ENCODE results near the gene HS3ST4. TPM values are rescaled to one million over a fixed set of nuclear protein-coding genes. Genes with fewer than 3 reads are reported as not detected.

Gene HS3ST4
- total RNA-seq, 1 donor from 2014 or later, result not detected

DNA sequence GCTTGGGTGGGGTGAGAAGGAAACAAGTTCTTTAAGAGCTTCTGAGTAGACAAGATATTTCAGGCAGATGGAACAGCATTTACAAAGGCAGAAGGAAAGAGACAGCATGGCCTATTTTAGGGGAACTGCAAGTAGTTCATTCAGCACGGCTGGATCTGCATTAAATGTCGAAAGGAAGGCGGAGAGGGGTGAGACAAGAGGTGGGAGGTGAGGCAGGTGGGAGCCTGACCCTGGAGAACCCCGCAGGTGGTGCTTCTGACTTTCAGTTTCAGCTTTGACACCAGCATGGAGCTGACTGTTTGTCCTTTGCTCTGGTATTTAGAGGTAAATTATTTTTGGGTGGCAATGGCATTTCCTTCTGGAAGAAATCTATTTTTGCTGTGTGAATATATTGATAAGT is 194.8 kb downstream of the HS3ST4 start:
- ATAC-seq (no peak), DNase-seq (ENCODE audit: low spot score) (no peak)

GRCh38 chr16:25888868-25889267 is 197.1 kb downstream of the HS3ST4 start:
- no peak for ATAC-seq
- no peak for DNase-seq (ENCODE audit: low spot score)

DNA sequence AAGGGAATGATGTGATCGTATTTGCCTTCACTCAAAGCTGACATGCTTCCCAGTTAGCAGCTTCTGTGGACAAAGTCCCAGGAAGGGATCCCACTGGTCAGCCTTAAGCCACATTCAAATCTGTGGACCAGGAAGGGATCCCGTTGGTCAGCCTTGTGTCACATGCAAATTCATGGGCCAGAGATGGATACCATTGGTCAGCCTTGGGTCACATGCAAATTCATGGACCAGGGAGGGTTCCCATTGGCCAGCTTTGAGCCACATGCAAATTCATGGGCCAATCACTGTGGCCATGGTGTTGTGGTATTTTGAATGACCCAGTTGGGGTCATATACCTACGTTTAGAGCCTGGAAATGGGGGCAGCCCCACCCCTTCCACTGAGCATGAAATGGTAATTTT is 201.6 kb downstream of the HS3ST4 start:
- ATAC-seq, result no peak
- no peak for DNase-seq (ENCODE audit: low spot score)

- ATAC-seq (no peak), DNase-seq (ENCODE audit: low spot score) (no peak)
Observed at GRCh38 chr16:25894093-25894492, 202.3 kb downstream of the HS3ST4 start.

DNA sequence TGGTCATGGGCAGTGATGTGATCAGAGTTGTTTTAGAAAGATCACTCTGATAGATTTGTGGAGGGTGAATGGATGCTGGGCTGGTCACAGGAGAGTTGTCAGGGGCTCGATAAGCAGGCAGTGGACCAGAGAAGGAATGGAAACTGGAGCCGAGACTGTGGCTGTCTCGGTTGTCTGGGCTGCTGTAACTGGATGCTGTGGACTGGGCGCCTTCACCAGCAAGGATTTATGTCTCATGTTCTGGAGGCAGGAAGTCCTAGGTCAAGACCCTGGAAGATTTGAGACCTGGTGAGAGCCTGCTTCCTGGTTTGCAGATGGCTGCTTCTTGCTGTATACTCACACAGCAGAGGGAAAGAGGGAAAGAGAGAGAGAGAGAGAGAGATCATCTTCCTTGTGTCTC is 203.6 kb downstream of the HS3ST4 start:
- DNase-seq (ENCODE audit: low spot score) (no peak), ATAC-seq (no peak)

GRCh38 chr16:25896411-25896810 is 204.7 kb downstream of the HS3ST4 start:
- DNase-seq (ENCODE audit: low spot score), result no peak
- ATAC-seq, result no peak

DNA sequence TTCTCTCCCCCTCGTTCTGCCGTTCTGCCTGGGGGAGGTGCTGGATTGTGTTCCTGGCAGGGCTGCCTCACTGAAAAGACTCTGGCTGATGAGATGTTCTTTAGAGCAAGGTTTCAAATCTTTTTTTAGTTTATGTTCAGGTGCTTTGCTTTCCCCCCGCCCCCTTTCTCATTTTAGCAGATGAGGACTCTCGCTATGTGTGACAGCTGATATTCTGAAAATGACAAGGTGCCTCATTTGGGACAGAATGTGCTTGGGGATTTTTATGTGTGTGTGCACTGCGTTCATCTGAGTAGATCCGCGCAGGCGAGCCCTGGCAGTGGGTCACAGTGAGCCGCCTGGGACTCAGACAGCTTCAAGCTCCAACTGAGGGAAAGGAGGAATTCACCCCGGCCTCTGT is 205.9 kb downstream of the HS3ST4 start:
- DNase-seq (ENCODE audit: low spot score) (no peak), ATAC-seq (no peak)

DNA sequence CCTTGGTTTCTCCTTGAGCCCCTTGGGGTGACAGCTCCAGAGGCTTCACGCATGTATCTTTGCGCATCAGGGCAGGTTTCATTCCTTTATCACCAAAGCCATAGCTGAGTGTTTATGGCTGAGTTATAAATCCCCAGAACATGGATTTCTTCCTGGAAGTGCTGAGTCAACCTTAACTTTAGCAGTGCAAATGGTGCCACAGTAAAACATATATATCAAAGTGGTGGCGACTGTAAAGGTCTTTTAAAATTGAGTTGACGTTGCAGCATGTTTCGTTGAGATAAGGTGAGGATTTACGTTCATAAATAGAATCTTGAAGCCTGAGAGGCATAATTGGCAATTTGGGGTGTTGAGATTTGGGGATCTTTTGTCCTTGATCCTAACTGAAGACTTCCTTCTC is 214.1 kb downstream of the HS3ST4 start:
- DNase-seq (ENCODE audit: low spot score) (no peak), ATAC-seq (no peak)

DNA sequence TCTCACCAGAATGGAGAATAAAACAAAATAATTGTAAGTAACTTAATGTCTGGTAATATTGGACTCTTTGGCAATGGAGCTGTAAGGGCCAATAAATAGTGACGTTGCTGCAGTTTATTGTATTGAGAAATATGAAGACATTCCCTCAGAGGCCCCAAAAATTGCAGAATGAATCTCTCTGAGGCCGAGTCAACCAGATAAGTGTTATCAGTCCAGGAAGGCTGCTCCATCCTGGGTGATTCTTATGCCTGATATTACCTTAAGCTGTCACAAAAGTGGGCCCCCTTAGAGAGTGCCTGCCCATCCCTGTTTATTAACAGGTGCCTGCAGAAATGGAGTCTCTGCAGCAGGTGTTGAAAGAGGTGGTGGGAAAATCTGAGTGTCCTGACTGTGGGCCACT is 219.2 kb downstream of the HS3ST4 start:
- DNase-seq (ENCODE audit: low spot score), result no peak
- no peak for ATAC-seq

DNA sequence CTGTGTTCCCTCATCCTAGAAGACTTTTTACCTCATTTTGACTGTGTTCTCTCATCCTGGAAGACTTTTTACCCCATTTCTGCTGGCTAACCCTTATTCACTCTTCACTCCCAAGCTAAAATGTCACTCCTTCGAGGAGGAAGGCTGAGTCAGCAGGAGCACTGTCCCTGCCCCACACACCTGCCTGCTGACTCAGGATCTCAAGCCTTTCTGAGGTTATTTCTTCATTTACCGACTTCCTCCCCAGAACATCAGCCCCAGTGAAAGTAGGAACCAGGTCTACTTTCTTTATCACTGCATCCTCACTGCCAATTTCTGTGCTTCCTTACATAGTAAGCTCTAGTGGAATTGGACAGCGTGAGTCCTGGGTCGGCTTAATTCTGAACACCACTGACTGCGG is 220.6 kb downstream of the HS3ST4 start:
- no peak for DNase-seq (ENCODE audit: low spot score)

DNA sequence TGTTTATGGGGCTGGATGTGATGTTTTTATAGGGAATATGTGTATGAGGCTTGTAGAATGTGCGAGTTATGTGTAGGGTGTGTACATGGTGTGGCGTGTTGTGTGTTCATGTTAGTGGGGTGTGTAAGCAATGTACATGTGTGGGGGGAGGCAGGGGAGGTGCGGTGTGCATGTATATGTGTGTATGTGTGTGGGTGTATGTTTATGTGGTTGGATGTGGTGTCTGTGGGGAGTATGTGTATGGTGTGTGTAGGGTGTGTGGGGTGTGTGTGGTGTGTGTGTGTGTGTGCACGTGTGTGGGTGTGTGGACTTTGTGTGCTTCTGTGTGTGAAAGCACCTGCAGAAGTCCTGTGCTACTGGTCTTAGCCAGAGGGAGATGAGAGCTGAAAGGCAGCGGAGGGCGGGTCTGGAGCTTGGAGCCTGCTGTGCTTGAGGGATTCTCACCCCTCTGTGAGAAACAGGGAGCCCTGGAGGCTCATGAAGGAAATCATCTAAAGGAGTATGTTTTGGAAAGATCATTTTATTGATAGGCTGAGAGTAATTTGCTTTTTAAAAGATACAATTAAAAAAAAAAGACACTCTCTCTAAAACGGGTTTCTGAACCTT is 222.7 kb downstream of the HS3ST4 start:
- ATAC-seq (no peak), DNase-seq (ENCODE audit: low spot score) (no peak)

More for the DNA sequence above, 220.6 kb downstream of the HS3ST4 start:
- no peak for ATAC-seq

DNA sequence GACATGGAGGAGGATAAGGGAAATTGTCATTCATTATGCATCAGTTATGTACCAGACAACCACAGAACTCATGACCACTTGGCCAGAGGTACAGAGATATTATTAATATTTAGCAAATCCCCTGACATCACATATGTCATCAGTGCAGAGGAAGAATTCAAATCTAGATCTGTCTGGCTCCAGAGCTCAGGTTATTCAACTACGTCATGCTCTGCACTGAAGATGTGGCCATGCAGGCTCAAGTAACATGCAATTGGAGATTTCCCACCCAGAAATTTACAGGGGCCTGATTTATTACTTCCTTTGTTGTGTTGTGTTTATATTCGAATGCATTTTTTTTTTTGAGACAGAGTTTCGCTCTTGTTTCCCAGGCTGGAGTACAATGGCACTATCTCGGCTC is 224.3 kb downstream of the HS3ST4 start:
- DNase-seq (ENCODE audit: low spot score), result no peak

GRCh38 chr16:25922438-25922837 is 230.7 kb downstream of the HS3ST4 start:
- no peak for ATAC-seq
- no peak for DNase-seq (ENCODE audit: low spot score)

More for the DNA sequence above, 224.3 kb downstream of the HS3ST4 start:
- ATAC-seq, result no peak

DNA sequence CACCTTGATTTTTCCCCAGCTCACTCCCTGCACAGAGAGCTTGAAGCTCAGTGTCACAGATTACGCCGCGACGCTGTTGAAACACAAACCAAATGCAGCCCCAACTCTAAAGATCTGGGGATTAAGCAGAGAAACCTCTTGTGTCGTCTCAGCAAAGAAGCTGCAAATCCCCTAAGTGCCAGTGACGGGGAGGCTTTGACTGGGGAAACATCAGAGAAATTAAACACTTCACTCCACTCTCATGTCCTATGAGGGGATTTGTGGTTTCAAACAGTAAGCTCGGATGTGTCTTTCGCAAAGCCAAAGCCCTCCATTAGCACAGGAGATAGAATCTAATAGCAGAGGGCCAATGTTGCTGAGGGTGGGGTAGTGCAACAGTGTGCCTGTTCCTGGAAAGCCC is 233.7 kb downstream of the HS3ST4 start:
- DNase-seq (ENCODE audit: low spot score) (no peak), ATAC-seq (no peak)

GRCh38 chr16:25931473-25932035 is 239.8 kb downstream of the HS3ST4 start:
- DNase-seq (ENCODE audit: low spot score) (no peak), ATAC-seq (no peak)

DNA sequence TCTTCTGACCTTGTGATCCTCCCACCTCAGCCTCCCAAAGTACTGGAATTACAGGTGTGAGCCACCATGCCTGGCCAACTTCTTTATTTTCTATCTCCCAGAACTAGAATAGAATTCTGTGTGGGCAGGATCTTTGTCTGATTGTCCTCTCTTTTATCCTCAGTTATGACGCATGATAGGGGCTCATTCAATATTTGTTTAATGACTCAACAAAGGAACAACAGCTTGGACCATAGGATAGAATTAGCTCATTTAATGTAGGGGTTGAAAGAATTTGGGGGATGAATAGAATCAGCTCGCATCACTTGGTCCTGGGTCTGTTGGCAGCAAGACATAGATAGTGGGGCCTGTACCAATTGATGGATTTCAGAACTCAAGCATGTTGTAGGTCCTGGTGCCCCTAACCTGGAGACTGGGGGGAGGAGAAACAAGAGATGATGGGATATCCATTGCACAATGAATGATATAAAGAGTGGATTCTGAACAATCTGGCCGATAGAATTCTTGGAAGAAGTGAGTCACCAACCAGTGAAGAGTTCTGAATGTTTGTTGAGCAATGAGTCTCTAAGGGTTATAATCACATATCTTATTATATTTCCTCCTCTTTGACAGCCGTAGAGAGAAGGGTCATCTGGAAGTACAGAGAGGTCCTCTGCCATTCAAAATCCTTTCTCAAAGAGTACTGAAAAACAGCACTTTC is 250.2 kb downstream of the HS3ST4 start:
- DNase-seq (ENCODE audit: low spot score) (no peak), ATAC-seq (no peak)

GRCh38 chr16:25950586-25951281 is 259.0 kb downstream of the HS3ST4 start:
- DNase-seq (ENCODE audit: low spot score), result no peak

GRCh38 chr16:25951999-25952398 is 260.2 kb downstream of the HS3ST4 start:
- no peak for DNase-seq (ENCODE audit: low spot score)
- ATAC-seq, result no peak

More at GRCh38 chr16:25950586-25951281, 259.0 kb downstream of the HS3ST4 start:
- ATAC-seq, result no peak

- DNase-seq (ENCODE audit: low spot score) (no peak), ATAC-seq (no peak)
Observed at GRCh38 chr16:25952983-25953382, 261.2 kb downstream of the HS3ST4 start.

GRCh38 chr16:25957707-25958106 is 265.9 kb downstream of the HS3ST4 start:
- ATAC-seq (no peak), DNase-seq (ENCODE audit: low spot score) (no peak)

- ATAC-seq, result no peak
Observed at GRCh38 chr16:25959221-25959620, 267.5 kb downstream of the HS3ST4 start.

More at GRCh38 chr16:25959221-25959620, 267.5 kb downstream of the HS3ST4 start:
- no peak for DNase-seq (ENCODE audit: low spot score)
